ENCODE measurements around the gene TMEM132C.
A peak's percentile ranks its signal among the peaks of the same experiment; 100 is the strongest.

TMEM132C gene

DNA sequence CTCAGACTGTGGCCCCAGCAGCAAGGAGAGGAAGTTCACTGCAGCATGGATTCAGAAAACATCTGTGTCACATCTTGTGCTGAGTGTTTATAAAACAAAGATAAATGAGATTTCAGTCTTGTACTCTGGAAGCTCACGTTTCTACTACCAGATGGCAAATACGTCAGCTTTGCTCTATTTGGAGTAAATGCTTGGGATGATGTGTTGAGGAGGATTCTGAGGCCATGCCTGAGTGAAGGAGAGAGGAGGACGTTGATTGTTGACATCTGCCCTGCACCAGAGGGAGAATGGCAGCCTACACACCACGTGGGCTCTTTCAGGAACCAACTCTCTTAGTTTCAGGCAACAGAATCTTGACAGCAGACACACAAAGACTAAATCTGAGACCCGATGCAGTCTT lies 188.9 kb downstream of the TMEM132C start:
- H3K4me3 ChIP-seq (ENCODE audit: low read depth in 1 of 5, low read length in 5 of 5): no peak overlapping the region
- no peaks in the 10 kb centered on the region for H3K36me3 ChIP-seq (ENCODE audit: control insufficient read depth in 5 of 5, insufficient read depth in 5 of 5, low read length in 5 of 5)
- no peak overlapping the region for H3K9ac ChIP-seq (ENCODE audit: low read length in 5 of 5)
- peaks cover 0 to 9% (median 0%) of the 10 kb centered on the region in 5 donors for H3K4me1 ChIP-seq (ENCODE audit: control insufficient read depth in 5 of 5, insufficient read depth in 5 of 5, low read length in 5 of 5)
- peaks cover 0 to 2% (median 0%) of the 10 kb centered on the region in 5 donors for H3K9me3 ChIP-seq (ENCODE audit: control insufficient read depth in 5 of 5, low read length in 5 of 5)
- no peak overlapping the region for H3K27ac ChIP-seq (ENCODE audit: low read depth, low read length)
- no peaks in the 10 kb centered on the region for H3K27me3 ChIP-seq (ENCODE audit: control insufficient read depth in 5 of 5, insufficient read depth in 4 of 5, low read length in 5 of 5)

DNA sequence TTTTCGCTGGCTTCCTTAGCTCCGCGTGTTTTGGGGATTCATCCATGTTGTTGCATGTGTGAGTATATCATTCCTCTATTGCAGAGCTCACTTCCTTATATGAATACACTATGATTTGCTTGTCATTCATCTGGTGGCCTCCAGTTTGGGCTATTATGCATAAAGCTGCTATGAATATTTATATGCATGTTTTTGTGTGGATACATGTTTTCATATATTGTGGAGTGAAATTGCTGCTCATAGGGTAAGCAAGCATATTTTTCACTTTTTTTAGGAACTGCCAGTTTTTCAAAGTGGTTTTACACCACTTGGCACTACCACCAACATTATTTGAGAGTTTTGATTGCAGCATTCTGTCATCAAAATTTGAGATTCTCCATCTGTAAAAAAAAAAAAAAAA lies 190.0 kb downstream of the TMEM132C start:
- Histone ChIP-seq H3K36me3 (ENCODE audit: control insufficient read depth in 5 of 5, insufficient read depth in 5 of 5, low read length in 5 of 5) (no peaks in the 10 kb centered on the region), H3K4me3 (ENCODE audit: low read depth in 1 of 5, low read length in 5 of 5) (no peak overlapping the region), H3K4me1 (ENCODE audit: control insufficient read depth in 5 of 5, insufficient read depth in 5 of 5, low read length in 5 of 5) (peaks cover 0 to 8% (median 0%) of the 10 kb centered on the region in 5 donors), H3K9me3 (ENCODE audit: control insufficient read depth in 5 of 5, low read length in 5 of 5) (peaks cover 0 to 2% (median 0%) of the 10 kb centered on the region in 5 donors), H3K27ac (ENCODE audit: low read depth, low read length) (no peak overlapping the region), H3K9ac (ENCODE audit: low read length in 5 of 5) (no peak overlapping the region), H3K27me3 (ENCODE audit: control insufficient read depth in 5 of 5, insufficient read depth in 4 of 5, low read length in 5 of 5) (no peaks in the 10 kb centered on the region)

DNA sequence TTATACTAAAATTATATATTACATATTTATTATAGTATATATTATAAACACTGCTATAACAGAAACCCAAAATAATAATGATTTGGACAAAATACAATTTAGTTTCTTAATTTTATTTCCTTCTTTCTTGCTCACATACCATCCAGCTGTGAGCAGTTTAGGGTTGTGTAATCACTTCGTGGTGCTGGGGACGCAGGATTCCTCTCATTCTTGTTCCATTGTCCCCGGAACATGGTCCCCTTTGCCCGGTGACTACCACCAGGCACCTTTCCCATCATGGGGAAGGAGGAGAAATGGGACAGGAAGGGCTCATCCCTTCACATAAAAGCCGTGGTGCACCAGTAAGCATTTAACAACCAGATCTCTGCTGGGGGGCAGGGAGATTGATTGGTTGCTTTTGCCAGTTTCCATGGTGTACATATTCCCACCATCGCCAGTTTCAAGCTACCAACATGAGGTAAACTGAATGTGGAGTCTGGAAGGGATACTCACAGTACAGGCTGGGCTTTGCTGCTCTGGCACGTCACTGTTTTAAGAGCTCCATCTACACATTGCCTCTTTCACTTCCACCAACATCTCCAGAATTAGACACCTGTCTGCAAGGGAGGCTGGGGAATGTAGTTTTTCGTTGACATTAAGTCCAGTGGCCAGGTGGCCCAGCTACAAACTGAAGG lies 191.5 kb downstream of the TMEM132C start:
- no peak overlapping the region for H3K27ac ChIP-seq (ENCODE audit: low read depth, low read length)
- H3K9me3 ChIP-seq (ENCODE audit: control insufficient read depth in 5 of 5, low read length in 5 of 5): peaks cover 0 to 2% (median 0%) of the 10 kb centered on the region in 5 donors
- no peaks in the 10 kb centered on the region for H3K27me3 ChIP-seq (ENCODE audit: control insufficient read depth in 5 of 5, insufficient read depth in 4 of 5, low read length in 5 of 5)
- peaks cover 0 to 8% (median 0%) of the 10 kb centered on the region in 5 donors for H3K4me1 ChIP-seq (ENCODE audit: control insufficient read depth in 5 of 5, insufficient read depth in 5 of 5, low read length in 5 of 5)
- H3K4me3 ChIP-seq (ENCODE audit: low read depth in 1 of 5, low read length in 5 of 5): no peak overlapping the region
- H3K9ac ChIP-seq (ENCODE audit: low read length in 5 of 5): no peak overlapping the region
- no peaks in the 10 kb centered on the region for H3K36me3 ChIP-seq (ENCODE audit: control insufficient read depth in 5 of 5, insufficient read depth in 5 of 5, low read length in 5 of 5)

DNA sequence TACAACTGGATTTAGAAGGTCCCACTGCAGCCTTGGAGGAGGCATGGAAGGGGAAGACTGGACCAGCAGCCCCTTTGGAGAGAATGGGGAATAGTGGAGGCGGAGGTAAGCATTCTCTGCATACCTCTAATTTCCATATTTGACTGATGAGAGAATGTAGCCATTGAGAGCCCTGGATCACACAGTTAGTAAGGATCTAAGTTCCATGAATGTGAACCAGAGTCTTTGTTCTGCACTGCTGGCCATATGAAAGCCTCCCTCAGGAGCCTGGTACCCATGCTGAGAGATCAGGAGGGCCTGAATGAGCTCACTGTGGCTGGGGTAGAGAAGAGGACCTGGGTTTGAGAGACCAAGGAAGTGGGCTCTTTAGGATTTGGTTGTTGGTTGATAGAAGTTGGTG lies 192.1 kb downstream of the TMEM132C start:
- H3K27me3 ChIP-seq (ENCODE audit: control insufficient read depth in 5 of 5, insufficient read depth in 4 of 5, low read length in 5 of 5): no peaks in the 10 kb centered on the region
- no peak overlapping the region for H3K27ac ChIP-seq (ENCODE audit: low read depth, low read length)
- no peaks in the 10 kb centered on the region for H3K36me3 ChIP-seq (ENCODE audit: control insufficient read depth in 5 of 5, insufficient read depth in 5 of 5, low read length in 5 of 5)
- H3K4me3 ChIP-seq (ENCODE audit: low read depth in 1 of 5, low read length in 5 of 5): no peak overlapping the region
- no peak overlapping the region for H3K9ac ChIP-seq (ENCODE audit: low read length in 5 of 5)
- peaks cover 0 to 8% (median 0%) of the 10 kb centered on the region in 5 donors for H3K4me1 ChIP-seq (ENCODE audit: control insufficient read depth in 5 of 5, insufficient read depth in 5 of 5, low read length in 5 of 5)
- H3K9me3 ChIP-seq (ENCODE audit: control insufficient read depth in 5 of 5, low read length in 5 of 5): peaks cover 0 to 2% (median 0%) of the 10 kb centered on the region in 5 donors

DNA sequence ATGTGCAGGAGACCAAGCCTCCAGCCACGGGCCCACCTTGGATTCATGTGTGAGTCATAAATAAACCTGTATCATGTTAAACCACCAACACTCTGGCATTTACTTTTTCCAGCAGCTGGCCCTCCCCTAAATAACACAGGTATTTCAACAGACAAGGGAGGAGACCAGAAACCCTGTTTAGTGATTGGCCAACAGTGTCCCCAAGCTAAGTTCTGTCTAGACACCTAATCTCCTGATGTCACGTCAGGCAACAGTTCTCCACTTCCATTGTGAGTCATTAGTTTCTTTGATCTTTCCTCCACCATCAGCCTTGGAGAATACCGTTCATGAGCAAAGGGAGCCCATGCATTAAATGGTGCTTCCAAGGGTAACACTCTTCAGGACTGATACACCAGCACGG lies 196.9 kb downstream of the TMEM132C start:
- peaks cover 0 to 2% (median 0%) of the 10 kb centered on the region in 5 donors for H3K9me3 ChIP-seq (ENCODE audit: control insufficient read depth in 5 of 5, low read length in 5 of 5)
- peaks cover 0 to 3% (median 0%) of the 10 kb centered on the region in 5 donors for H3K36me3 ChIP-seq (ENCODE audit: control insufficient read depth in 5 of 5, insufficient read depth in 5 of 5, low read length in 5 of 5)
- peaks cover 0 to 4% (median 0%) of the 10 kb centered on the region in 5 donors for H3K4me1 ChIP-seq (ENCODE audit: control insufficient read depth in 5 of 5, insufficient read depth in 5 of 5, low read length in 5 of 5)
- H3K27me3 ChIP-seq (ENCODE audit: control insufficient read depth in 5 of 5, insufficient read depth in 4 of 5, low read length in 5 of 5): no peaks in the 10 kb centered on the region
- no peak overlapping the region for H3K4me3 ChIP-seq (ENCODE audit: low read depth in 1 of 5, low read length in 5 of 5)
- no peak overlapping the region for H3K9ac ChIP-seq (ENCODE audit: low read length in 5 of 5)
- no peak overlapping the region for H3K27ac ChIP-seq (ENCODE audit: low read depth, low read length)

DNA sequence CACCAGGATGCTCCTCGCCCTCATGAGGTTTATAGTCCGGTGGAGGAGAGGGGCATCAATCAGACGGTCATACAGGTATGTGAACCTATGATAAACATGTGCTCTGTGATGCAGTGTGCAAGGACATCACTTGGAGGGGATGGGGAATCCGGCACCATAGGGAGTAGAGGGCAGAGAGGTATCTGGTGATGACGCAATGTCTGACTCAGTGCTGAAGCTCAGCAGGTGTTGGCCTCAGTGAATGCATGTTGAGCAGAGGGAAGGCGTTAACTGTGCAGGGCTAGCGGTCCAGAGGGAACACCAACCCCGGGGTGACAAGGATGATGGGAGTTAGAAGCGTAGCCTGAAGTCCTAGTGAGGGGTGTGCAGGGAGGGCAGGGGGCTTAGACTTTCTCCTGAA lies 200.9 kb downstream of the TMEM132C start:
- H3K4me3 ChIP-seq (ENCODE audit: low read depth in 1 of 5, low read length in 5 of 5): no peak overlapping the region
- no peak overlapping the region for H3K27ac ChIP-seq (ENCODE audit: low read depth, low read length)
- H3K27me3 ChIP-seq (ENCODE audit: control insufficient read depth in 5 of 5, insufficient read depth in 4 of 5, low read length in 5 of 5): no peaks in the 10 kb centered on the region
- H3K4me1 ChIP-seq (ENCODE audit: control insufficient read depth in 5 of 5, insufficient read depth in 5 of 5, low read length in 5 of 5): peaks cover 0 to 4% (median 2%) of the 10 kb centered on the region in 5 donors
- H3K9me3 ChIP-seq (ENCODE audit: control insufficient read depth in 5 of 5, low read length in 5 of 5): no peaks in the 10 kb centered on the region
- no peak overlapping the region for H3K9ac ChIP-seq (ENCODE audit: low read length in 5 of 5)
- H3K36me3 ChIP-seq (ENCODE audit: control insufficient read depth in 5 of 5, insufficient read depth in 5 of 5, low read length in 5 of 5): peaks cover 0 to 3% (median 0%) of the 10 kb centered on the region in 5 donors

DNA sequence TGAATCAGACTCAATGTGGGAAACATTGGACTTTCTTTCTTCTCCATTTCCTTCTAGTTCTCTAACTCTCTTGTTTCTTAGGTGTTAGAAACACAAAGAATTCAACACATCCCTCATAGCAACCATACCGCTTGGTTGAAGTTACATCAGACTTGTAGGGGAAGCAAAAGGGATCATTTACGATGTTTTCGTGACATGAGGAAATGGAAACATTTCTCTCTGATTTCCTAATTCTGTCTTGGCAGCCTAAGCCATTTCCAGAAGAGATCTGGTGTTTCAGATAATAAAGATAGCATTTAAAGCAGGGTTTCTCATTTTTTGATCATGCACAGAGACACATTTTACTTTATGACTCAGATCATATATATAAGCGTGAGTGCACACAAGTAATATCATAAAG lies 202.0 kb downstream of the TMEM132C start:
- no peaks in the 10 kb centered on the region for H3K27me3 ChIP-seq (ENCODE audit: control insufficient read depth in 5 of 5, insufficient read depth in 4 of 5, low read length in 5 of 5)
- no peak overlapping the region for H3K9ac ChIP-seq (ENCODE audit: low read length in 5 of 5)
- peak overlapping the region; percentile 20 for H3K27ac ChIP-seq (ENCODE audit: low read depth, low read length)
- peaks cover 0 to 3% (median 0%) of the 10 kb centered on the region in 5 donors for H3K36me3 ChIP-seq (ENCODE audit: control insufficient read depth in 5 of 5, insufficient read depth in 5 of 5, low read length in 5 of 5)
- H3K4me1 ChIP-seq (ENCODE audit: control insufficient read depth in 5 of 5, insufficient read depth in 5 of 5, low read length in 5 of 5): peaks cover 0 to 4% (median 2%) of the 10 kb centered on the region in 5 donors
- H3K4me3 ChIP-seq (ENCODE audit: low read depth in 1 of 5, low read length in 5 of 5): no peak overlapping the region
- no peaks in the 10 kb centered on the region for H3K9me3 ChIP-seq (ENCODE audit: control insufficient read depth in 5 of 5, low read length in 5 of 5)

DNA sequence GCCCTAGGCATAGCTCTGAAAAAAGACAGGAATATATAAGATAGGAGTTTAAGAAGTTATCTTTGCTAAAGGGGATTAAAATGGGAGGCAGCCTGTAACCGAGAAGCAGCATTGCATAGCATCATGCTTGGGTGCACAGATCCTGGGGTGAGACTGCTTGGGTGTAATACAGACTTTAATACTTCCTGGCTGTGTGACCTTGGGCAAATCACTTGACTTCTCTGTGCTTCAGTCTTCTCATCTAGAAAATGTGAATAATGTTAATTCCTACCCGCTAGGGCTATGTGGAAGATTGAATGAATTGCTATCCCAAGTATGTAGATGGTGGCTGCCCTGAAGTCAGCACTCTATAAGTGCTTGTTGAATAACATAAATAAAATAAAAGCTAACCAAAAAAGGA lies 204.5 kb downstream of the TMEM132C start:
- Histone ChIP-seq H3K4me3 (ENCODE audit: low read depth in 1 of 5, low read length in 5 of 5) (no peak overlapping the region), H3K27me3 (ENCODE audit: control insufficient read depth in 5 of 5, insufficient read depth in 4 of 5, low read length in 5 of 5) (no peaks in the 10 kb centered on the region), H3K9ac (ENCODE audit: low read length in 5 of 5) (no peak overlapping the region), H3K4me1 (ENCODE audit: control insufficient read depth in 5 of 5, insufficient read depth in 5 of 5, low read length in 5 of 5) (peaks cover 0 to 10% (median 2%) of the 10 kb centered on the region in 5 donors), H3K27ac (ENCODE audit: low read depth, low read length) (no peak overlapping the region), H3K36me3 (ENCODE audit: control insufficient read depth in 5 of 5, insufficient read depth in 5 of 5, low read length in 5 of 5) (peaks cover 0 to 2% (median 0%) of the 10 kb centered on the region in 5 donors), H3K9me3 (ENCODE audit: control insufficient read depth in 5 of 5, low read length in 5 of 5) (no peaks in the 10 kb centered on the region)

DNA sequence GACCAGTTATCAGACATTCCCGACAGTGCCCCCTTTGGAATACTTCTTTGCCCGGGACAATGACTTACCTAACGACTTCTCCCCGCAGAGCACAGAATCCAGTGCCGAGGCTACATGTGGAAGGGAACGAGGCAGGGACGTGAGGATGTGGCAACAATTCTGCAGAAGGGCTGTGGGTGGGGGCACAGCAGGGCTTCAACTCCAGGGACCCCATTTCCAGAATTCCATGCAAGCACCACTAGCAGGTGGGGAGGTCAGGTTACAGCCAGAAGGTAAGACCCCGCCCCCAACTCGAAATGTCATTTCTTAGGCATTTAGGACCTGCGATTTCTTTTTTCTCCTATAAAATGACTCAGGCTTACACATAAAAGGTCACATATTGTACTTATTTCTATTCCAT lies 207.9 kb downstream of the TMEM132C start:
- no peaks in the 10 kb centered on the region for H3K9me3 ChIP-seq (ENCODE audit: control insufficient read depth in 5 of 5, low read length in 5 of 5)
- no peak overlapping the region for H3K4me3 ChIP-seq (ENCODE audit: low read depth in 1 of 5, low read length in 5 of 5)
- H3K27ac ChIP-seq (ENCODE audit: low read depth, low read length): no peak overlapping the region
- H3K4me1 ChIP-seq (ENCODE audit: control insufficient read depth in 5 of 5, insufficient read depth in 5 of 5, low read length in 5 of 5): peaks cover 0 to 10% (median 3%) of the 10 kb centered on the region in 5 donors
- H3K36me3 ChIP-seq (ENCODE audit: control insufficient read depth in 5 of 5, insufficient read depth in 5 of 5, low read length in 5 of 5): peaks cover 0 to 2% (median 0%) of the 10 kb centered on the region in 5 donors
- H3K9ac ChIP-seq (ENCODE audit: low read length in 5 of 5): no peak overlapping the region
- H3K27me3 ChIP-seq (ENCODE audit: control insufficient read depth in 5 of 5, insufficient read depth in 4 of 5, low read length in 5 of 5): no peaks in the 10 kb centered on the region

DNA sequence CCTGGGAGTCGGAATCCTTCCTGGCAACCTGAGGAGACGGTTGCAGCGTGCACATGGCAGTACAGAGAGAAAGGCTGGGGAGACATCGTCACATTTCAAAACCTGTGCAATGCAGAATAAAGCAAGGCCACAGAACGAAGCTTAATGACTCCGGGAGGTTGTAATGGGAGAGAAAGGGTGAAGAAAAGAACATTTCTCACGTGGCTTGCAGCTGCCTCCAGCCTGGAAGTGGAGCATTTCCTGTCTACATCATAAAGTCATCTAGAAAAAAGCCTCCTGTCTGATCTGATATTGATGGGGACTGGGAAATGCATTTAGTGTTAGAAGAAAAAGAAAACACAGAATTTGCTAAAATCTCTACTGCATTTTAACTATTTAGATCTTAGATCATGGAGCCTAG lies 209.3 kb downstream of the TMEM132C start:
- Histone ChIP-seq H3K27ac (ENCODE audit: low read depth, low read length) (no peak overlapping the region), H3K4me3 (ENCODE audit: low read depth in 1 of 5, low read length in 5 of 5) (no peak overlapping the region), H3K9me3 (ENCODE audit: control insufficient read depth in 5 of 5, low read length in 5 of 5) (no peaks in the 10 kb centered on the region), H3K4me1 (ENCODE audit: control insufficient read depth in 5 of 5, insufficient read depth in 5 of 5, low read length in 5 of 5) (peaks cover 0 to 19% (median 12%) of the 10 kb centered on the region in 5 donors), H3K27me3 (ENCODE audit: control insufficient read depth in 5 of 5, insufficient read depth in 4 of 5, low read length in 5 of 5) (no peaks in the 10 kb centered on the region), H3K9ac (ENCODE audit: low read length in 5 of 5) (no peak overlapping the region), H3K36me3 (ENCODE audit: control insufficient read depth in 5 of 5, insufficient read depth in 5 of 5, low read length in 5 of 5) (peaks cover 0 to 2% (median 0%) of the 10 kb centered on the region in 5 donors)
